GM23338 (cell line): ENCODE measurements around the gene SVIL. TPM values are rescaled to one million over a fixed set of nuclear protein-coding genes. Genes with fewer than 3 reads are reported as not detected.

ENCODE experiments used
- ATAC-seq: fragments of 200-7000 bp; cut with Tn5 transposase; 3 replicates; pipeline ENCODE4 v1.9.1; 2020
- DNase-seq: peaks from one replicate; pipeline ENCODE4 v3.0.0-alpha.2; 2015; ENCODE audit warnings: low spot score
- H2AFZ ChIP-seq: fragments of 200-600 bp; sonication (generic); 2 replicates; pipeline ENCODE4 v1.8.0; 2016; ENCODE audit warnings: antibody characterized with exemption, mild to moderate bottlenecking, moderate library complexity
- H3F3A ChIP-seq: fragments of 200-600 bp; sonication (generic); replicated peaks from 2 replicates; pipeline ENCODE4 v1.8.0; 2017; ENCODE audit warnings: antibody characterized with exemption, mixed run types, low read depth
- H3K27ac ChIP-seq: fragments of 200-600 bp; sonication (generic); 2 replicates; pipeline ENCODE4 v1.6.1; 2016; ENCODE audit warnings: low read depth
- H3K27me3 ChIP-seq: fragments of 200-600 bp; sonication (generic); 2 replicates; pipeline ENCODE4 v1.8.0; 2016; ENCODE audit warnings: mild to moderate bottlenecking, mixed run types, moderate library complexity; ENCODE audit not compliant: insufficient read depth
- H3K36me3 ChIP-seq: fragments of 200-600 bp; sonication (generic); 2 replicates; pipeline ENCODE4 v1.8.0; 2016; ENCODE audit warnings: mild to moderate bottlenecking; ENCODE audit not compliant: insufficient read depth
- H3K4me1 ChIP-seq: fragments of 200-600 bp; sonication (generic); 2 replicates; pipeline ENCODE4 v1.8.0; 2016; ENCODE audit warnings: mild to moderate bottlenecking, moderate library complexity; ENCODE audit not compliant: insufficient read depth
- H3K4me2 ChIP-seq: fragments of 200-600 bp; sonication (generic); 2 replicates; pipeline ENCODE4 v1.7.1; 2017; ENCODE audit warnings: mixed run types
- H3K4me3 ChIP-seq: fragments of 200-600 bp; sonication (generic); 2 replicates; pipeline ENCODE4 v1.6.1; 2016; ENCODE audit warnings: mixed run types
- H3K79me2 ChIP-seq: fragments of 200-600 bp; sonication (generic); replicated peaks from 2 replicates; pipeline ENCODE4 v1.8.0; 2017; ENCODE audit warnings: mild to moderate bottlenecking; ENCODE audit not compliant: insufficient read depth
- H3K9me2 ChIP-seq: fragments of 200-600 bp; sonication (generic); 2 replicates; pipeline ENCODE4 v1.8.0; 2017; ENCODE audit not compliant: insufficient read depth
- H4K20me1 ChIP-seq: fragments of 200-600 bp; sonication (generic); replicated peaks from 2 replicates; pipeline ENCODE4 v1.8.0; 2017; ENCODE audit warnings: mild to moderate bottlenecking; ENCODE audit not compliant: insufficient read depth
- H3K27ac Mint-ChIP-seq: 2 replicates; pipeline ENCODE4 v1.8.0; 2020; ENCODE audit warnings: inconsistent platforms, mild to moderate bottlenecking, moderate library complexity, mixed read lengths
- H3K27me3 Mint-ChIP-seq: 3 replicates; pipeline ENCODE4 v1.8.0; 2022; ENCODE audit warnings: low read depth, mild to moderate bottlenecking, moderate library complexity, mixed read lengths, inconsistent platforms; ENCODE audit not compliant: insufficient read depth, poor library complexity
- H3K36me3 Mint-ChIP-seq: 3 replicates; pipeline ENCODE4 v1.8.0; 2021; ENCODE audit warnings: low read depth, mild to moderate bottlenecking, inconsistent platforms, moderate library complexity, mixed read lengths
- H3K4me1 Mint-ChIP-seq: 3 replicates; pipeline ENCODE4 v1.8.0; 2020; ENCODE audit warnings: mild to moderate bottlenecking, inconsistent platforms, mixed read lengths
- H3K4me3 Mint-ChIP-seq: 3 replicates; pipeline ENCODE4 v1.8.0; 2021; ENCODE audit warnings: moderate library complexity, mild to moderate bottlenecking, inconsistent platforms, mixed read lengths
- H3K9me3 Mint-ChIP-seq: 3 replicates; pipeline ENCODE4 v1.8.0; 2020; ENCODE audit warnings: moderate library complexity, mild to moderate bottlenecking, inconsistent platforms, mixed read lengths
- CTCF ChIP-seq, 2 experiments: fragments of 200-600 bp in 1 of 2; sonication (generic) in 1 of 2; conservative IDR thresholded peaks; 2 replicates each; pipeline versions ENCODE4 v1.5.1 to v1.6.1; 2016 to 2017; ENCODE audit warnings: antibody characterized with exemption in 2 of 2, low read depth in 2 of 2, mild to moderate bottlenecking in 2 of 2, moderate library complexity in 1 of 2
- JUNB ChIP-seq: IDR thresholded peaks from one replicate; pipeline ENCODE4 v1.6.1; 2016; ENCODE audit warnings: antibody characterized with exemption; ENCODE audit not compliant: unreplicated experiment
- NANOG ChIP-seq: IDR thresholded peaks from 2 replicates; pipeline ENCODE4 v1.6.1; 2016; ENCODE audit warnings: antibody characterized with exemption, borderline replicate concordance
- POLR2AphosphoS5 ChIP-seq: IDR thresholded peaks from 2 replicates; pipeline ENCODE4 v1.6.1; 2016; ENCODE audit warnings: antibody characterized with exemption, low read depth
- STAT1 ChIP-seq: IDR thresholded peaks from one replicate; pipeline ENCODE4 v1.6.1; 2016; ENCODE audit warnings: antibody characterized with exemption; ENCODE audit not compliant: unreplicated experiment
- ZNF114 ChIP-seq: fragments of 250-450 bp; sonication (Bioruptor Pico); IDR thresholded peaks from 2 replicates; pipeline ENCODE4 v1.5.0; 2020; ENCODE audit warnings: mild to moderate bottlenecking, moderate library complexity
- ZNF331 ChIP-seq: fragments of 250-450 bp; sonication (Bioruptor Pico); IDR thresholded peaks from 2 replicates; pipeline ENCODE4 v1.5.0; 2020; ENCODE audit warnings: low read depth, mild to moderate bottlenecking, moderate library complexity
- polyA plus RNA-seq: library from polyadenylated mRNA; unstranded; fragments of >200 nt; fragmentation: Nextera tagmentation; extraction: Ambion mirVana; gene quantifications from 2 replicates; pipeline ENCODE4 v1.2.1, GENCODE V29; 2016
- total RNA-seq: library from RNA; depleted of rRNA; stranded (reverse); fragments of >200 nt; shearing (Covaris generic); gene quantifications from 2 replicates; pipeline ENCODE4 v1.2.3, GENCODE V29; 2014
- TF ChIP-seq, protein P1 (sequence below): fragments of 250-450 bp; sonication (Bioruptor Pico); IDR thresholded peaks from 2 replicates; pipeline ENCODE4 v1.5.0; 2020; ENCODE audit warnings: mild to moderate bottlenecking, moderate library complexity
- TF ChIP-seq, protein P2 (sequence below): IDR thresholded peaks from 2 replicates; pipeline ENCODE4 v1.6.1; 2016; ENCODE audit warnings: antibody characterized with exemption
- TF ChIP-seq, protein P3 (sequence below): IDR thresholded peaks from one replicate; pipeline ENCODE4 v1.6.1; 2018; ENCODE audit warnings: antibody characterized with exemption; ENCODE audit not compliant: unreplicated experiment

Gene SVIL
- total and polyA plus RNA-seq, 2 experiments from 2014 or later, result 8.8 to 34.9 TPM

DNA sequence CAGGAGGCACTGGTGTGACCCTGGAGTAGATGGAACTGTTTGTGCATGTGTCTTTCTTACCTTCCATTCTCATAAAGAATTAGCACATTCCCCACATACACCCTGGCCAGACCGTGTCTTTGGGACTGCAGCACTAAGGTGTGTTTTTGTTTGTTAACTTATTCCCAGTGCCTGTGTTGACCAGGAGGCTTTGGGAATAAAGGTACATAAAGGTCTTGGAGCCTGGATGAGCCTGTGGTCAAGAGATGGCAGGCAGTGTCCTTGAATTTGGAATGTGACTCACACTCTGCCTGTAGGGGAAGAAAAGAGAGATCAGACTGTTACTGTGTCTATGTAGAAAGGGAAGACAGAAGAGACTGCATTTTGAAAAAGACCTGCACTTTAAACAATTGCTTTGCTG lies 208.4 kb downstream of the SVIL start (continued):
- TF ChIP-seq, protein P1, sequence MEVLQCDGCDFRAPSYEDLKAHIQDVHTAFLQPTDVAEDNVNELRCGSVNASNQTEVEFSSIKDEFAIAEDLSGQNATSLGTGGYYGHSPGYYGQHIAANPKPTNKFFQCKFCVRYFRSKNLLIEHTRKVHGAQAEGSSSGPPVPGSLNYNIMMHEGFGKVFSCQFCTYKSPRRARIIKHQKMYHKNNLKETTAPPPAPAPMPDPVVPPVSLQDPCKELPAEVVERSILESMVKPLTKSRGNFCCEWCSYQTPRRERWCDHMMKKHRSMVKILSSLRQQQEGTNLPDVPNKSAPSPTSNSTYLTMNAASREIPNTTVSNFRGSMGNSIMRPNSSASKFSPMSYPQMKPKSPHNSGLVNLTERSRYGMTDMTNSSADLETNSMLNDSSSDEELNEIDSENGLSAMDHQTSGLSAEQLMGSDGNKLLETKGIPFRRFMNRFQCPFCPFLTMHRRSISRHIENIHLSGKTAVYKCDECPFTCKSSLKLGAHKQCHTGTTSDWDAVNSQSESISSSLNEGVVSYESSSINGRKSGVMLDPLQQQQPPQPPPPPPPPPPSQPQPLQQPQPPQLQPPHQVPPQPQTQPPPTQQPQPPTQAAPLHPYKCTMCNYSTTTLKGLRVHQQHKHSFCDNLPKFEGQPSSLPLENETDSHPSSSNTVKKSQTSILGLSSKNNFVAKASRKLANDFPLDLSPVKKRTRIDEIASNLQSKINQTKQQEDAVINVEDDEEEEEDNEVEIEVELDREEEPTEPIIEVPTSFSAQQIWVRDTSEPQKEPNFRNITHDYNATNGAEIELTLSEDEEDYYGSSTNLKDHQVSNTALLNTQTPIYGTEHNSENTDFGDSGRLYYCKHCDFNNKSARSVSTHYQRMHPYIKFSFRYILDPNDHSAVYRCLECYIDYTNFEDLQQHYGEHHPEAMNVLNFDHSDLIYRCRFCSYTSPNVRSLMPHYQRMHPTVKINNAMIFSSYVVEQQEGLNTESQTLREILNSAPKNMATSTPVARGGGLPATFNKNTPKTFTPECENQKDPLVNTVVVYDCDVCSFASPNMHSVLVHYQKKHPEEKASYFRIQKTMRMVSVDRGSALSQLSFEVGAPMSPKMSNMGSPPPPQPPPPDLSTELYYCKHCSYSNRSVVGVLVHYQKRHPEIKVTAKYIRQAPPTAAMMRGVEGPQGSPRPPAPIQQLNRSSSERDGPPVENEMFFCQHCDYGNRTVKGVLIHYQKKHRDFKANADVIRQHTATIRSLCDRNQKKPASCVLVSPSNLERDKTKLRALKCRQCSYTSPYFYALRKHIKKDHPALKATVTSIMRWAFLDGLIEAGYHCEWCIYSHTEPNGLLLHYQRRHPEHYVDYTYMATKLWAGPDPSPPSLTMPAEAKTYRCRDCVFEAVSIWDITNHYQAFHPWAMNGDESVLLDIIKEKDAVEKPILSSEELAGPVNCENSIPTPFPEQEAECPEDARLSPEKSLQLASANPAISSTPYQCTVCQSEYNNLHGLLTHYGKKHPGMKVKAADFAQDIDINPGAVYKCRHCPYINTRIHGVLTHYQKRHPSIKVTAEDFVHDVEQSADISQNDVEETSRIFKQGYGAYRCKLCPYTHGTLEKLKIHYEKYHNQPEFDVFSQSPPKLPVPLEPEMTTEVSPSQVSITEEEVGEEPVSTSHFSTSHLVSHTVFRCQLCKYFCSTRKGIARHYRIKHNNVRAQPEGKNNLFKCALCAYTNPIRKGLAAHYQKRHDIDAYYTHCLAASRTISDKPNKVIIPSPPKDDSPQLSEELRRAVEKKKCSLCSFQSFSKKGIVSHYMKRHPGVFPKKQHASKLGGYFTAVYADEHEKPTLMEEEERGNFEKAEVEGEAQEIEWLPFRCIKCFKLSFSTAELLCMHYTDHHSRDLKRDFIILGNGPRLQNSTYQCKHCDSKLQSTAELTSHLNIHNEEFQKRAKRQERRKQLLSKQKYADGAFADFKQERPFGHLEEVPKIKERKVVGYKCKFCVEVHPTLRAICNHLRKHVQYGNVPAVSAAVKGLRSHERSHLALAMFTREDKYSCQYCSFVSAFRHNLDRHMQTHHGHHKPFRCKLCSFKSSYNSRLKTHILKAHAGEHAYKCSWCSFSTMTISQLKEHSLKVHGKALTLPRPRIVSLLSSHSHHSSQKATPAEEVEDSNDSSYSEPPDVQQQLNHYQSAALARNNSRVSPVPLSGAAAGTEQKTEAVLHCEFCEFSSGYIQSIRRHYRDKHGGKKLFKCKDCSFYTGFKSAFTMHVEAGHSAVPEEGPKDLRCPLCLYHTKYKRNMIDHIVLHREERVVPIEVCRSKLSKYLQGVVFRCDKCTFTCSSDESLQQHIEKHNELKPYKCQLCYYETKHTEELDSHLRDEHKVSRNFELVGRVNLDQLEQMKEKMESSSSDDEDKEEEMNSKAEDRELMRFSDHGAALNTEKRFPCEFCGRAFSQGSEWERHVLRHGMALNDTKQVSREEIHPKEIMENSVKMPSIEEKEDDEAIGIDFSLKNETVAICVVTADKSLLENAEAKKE, result no peak
- TF ChIP-seq ZNF331 (CRISPR knock-in tag), result no peak
- no peak for TF ChIP-seq CTCF (conservative IDR thresholded peaks at IDR 0.05; ENCODE audit: low read depth in 2 of 2)
- TF ChIP-seq JUNB, result no peak
- no peak for TF ChIP-seq STAT1
- TF ChIP-seq ZNF114 (CRISPR knock-in tag), result no peak

GRCh38 chr10:29424017-29424416 lies 210.8 kb downstream of the SVIL start:
- no peaks in the 10 kb centered on the region for H4K20me1 ChIP-seq
- H3K36me3 ChIP-seq, result no peaks in the 10 kb centered on the region
- H3K4me2 ChIP-seq, result no peak overlapping the region
- Mint-ChIP-seq H3K9me3 (no peaks in the 10 kb centered on the region), H3K27me3 (peaks cover 4% of the 10 kb centered on the region), H3K4me1 (no peaks in the 10 kb centered on the region), H3K36me3 (no peaks in the 10 kb centered on the region; the same call in 2 of the 3 replicates), H3K4me3 (no peak overlapping the region), H3K27ac (no peak overlapping the region)
- TF ChIP-seq ZNF114 (CRISPR knock-in tag), result no peak
- TF ChIP-seq JUNB, result no peak
- no peak for TF ChIP-seq POLR2AphosphoS5
- TF ChIP-seq, protein P2, sequence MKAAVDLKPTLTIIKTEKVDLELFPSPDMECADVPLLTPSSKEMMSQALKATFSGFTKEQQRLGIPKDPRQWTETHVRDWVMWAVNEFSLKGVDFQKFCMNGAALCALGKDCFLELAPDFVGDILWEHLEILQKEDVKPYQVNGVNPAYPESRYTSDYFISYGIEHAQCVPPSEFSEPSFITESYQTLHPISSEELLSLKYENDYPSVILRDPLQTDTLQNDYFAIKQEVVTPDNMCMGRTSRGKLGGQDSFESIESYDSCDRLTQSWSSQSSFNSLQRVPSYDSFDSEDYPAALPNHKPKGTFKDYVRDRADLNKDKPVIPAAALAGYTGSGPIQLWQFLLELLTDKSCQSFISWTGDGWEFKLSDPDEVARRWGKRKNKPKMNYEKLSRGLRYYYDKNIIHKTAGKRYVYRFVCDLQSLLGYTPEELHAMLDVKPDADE, result no peak
- TF ChIP-seq, protein P3, sequence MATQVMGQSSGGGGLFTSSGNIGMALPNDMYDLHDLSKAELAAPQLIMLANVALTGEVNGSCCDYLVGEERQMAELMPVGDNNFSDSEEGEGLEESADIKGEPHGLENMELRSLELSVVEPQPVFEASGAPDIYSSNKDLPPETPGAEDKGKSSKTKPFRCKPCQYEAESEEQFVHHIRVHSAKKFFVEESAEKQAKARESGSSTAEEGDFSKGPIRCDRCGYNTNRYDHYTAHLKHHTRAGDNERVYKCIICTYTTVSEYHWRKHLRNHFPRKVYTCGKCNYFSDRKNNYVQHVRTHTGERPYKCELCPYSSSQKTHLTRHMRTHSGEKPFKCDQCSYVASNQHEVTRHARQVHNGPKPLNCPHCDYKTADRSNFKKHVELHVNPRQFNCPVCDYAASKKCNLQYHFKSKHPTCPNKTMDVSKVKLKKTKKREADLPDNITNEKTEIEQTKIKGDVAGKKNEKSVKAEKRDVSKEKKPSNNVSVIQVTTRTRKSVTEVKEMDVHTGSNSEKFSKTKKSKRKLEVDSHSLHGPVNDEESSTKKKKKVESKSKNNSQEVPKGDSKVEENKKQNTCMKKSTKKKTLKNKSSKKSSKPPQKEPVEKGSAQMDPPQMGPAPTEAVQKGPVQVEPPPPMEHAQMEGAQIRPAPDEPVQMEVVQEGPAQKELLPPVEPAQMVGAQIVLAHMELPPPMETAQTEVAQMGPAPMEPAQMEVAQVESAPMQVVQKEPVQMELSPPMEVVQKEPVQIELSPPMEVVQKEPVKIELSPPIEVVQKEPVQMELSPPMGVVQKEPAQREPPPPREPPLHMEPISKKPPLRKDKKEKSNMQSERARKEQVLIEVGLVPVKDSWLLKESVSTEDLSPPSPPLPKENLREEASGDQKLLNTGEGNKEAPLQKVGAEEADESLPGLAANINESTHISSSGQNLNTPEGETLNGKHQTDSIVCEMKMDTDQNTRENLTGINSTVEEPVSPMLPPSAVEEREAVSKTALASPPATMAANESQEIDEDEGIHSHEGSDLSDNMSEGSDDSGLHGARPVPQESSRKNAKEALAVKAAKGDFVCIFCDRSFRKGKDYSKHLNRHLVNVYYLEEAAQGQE, result no peak
- TF ChIP-seq NANOG, result no peak
- no peaks in the 10 kb centered on the region for H3K4me1 ChIP-seq
- no peak overlapping the region for H2AFZ ChIP-seq
- no peaks in the 10 kb centered on the region for H3K27me3 ChIP-seq
- H3K79me2 ChIP-seq, result no peaks in the 10 kb centered on the region
- DNase-seq (no peak), ATAC-seq (no peak)
- no peak overlapping the region for H3K27ac ChIP-seq
- H3F3A ChIP-seq, result no peaks in the 10 kb centered on the region
- H3K9me2 ChIP-seq, result no peaks in the 10 kb centered on the region
- no peak overlapping the region for H3K4me3 ChIP-seq
